ENCODE measurements around the gene MGAT5B.
"Not testable (repeated sequence)": the region's sequence is repeated elsewhere in the genome, so short reads cannot be mapped to it uniquely, and the experiment has no call there.

The MGAT5B gene

GRCh38 chr17:76955191-76955590 lies 87.0 kb downstream of the MGAT5B start:
- H3K27ac Mint-ChIP-seq: no peak overlapping the region
- H3K4me3 Mint-ChIP-seq: no peak overlapping the region
- intact Hi-C loops (cut with micrococcal nuclease): no loop called here
- no peaks in the 10 kb centered on the region for H3K9me3 Mint-ChIP-seq
- no peaks in the 10 kb centered on the region for H3K36me3 Mint-ChIP-seq (ENCODE audit: low read depth)
- no peaks in the 10 kb centered on the region for H3K4me1 Mint-ChIP-seq (ENCODE audit: low read depth)
- H3K27me3 Mint-ChIP-seq: peaks cover 5% of the 10 kb centered on the region

GRCh38 chr17:76956846-76957540 lies 88.8 kb downstream of the MGAT5B start:
- Mint-ChIP-seq H3K4me3 (no peak overlapping the region), H3K36me3 (ENCODE audit: low read depth) (no peaks in the 10 kb centered on the region), H3K27ac (no peak overlapping the region), H3K9me3 (no peaks in the 10 kb centered on the region), H3K27me3 (peaks cover 5% of the 10 kb centered on the region), H3K4me1 (ENCODE audit: low read depth) (no peaks in the 10 kb centered on the region)
- intact Hi-C loops (cut with micrococcal nuclease): no loop called here

DNA sequence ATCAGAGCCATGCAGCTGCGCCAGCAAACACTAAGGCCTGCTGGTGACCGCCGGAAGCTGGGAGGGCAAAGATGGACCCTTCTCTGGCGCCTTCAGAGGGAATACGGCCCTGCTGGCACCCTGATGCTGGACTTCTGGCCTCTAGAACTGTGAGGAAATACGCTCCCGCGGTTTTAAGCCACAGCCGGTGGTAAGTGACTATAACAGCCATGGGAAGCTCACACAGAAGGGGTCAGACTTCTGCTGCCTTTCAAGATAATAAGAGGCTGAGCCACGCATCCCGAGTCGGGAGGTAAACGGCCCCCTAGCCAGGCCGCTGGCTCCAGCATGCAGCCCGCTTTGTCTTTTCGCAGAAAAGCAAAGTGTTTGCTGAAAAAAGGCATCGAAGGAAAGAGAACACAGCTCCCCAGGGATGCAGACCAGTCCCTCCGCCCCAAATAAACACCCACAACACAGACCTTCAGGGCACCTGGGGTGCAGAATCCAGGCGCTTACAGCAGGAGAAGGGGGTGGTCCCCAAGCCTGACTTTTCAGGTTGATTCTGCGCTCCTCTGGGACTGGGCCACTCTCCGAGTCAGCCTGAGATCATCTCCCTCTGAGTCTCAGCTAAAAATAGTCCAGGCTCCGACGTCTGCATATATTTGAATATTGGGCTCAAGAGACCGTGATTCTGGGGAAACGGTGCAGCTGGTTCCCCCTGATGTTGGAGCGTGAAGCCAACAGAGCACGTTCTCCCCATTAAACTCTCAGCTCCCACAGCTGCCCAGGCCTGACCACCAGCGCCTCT lies 89.7 kb downstream of the MGAT5B start:
- H3K4me1 Mint-ChIP-seq (ENCODE audit: low read depth): no peaks in the 10 kb centered on the region
- peaks cover 5% of the 10 kb centered on the region for H3K27me3 Mint-ChIP-seq
- no peak overlapping the region for H3K27ac Mint-ChIP-seq
- no peak overlapping the region for H3K4me3 Mint-ChIP-seq
- H3K9me3 Mint-ChIP-seq: no peaks in the 10 kb centered on the region
- no peaks in the 10 kb centered on the region for H3K36me3 Mint-ChIP-seq (ENCODE audit: low read depth)
- intact Hi-C loops (cut with micrococcal nuclease): no loop called here

DNA sequence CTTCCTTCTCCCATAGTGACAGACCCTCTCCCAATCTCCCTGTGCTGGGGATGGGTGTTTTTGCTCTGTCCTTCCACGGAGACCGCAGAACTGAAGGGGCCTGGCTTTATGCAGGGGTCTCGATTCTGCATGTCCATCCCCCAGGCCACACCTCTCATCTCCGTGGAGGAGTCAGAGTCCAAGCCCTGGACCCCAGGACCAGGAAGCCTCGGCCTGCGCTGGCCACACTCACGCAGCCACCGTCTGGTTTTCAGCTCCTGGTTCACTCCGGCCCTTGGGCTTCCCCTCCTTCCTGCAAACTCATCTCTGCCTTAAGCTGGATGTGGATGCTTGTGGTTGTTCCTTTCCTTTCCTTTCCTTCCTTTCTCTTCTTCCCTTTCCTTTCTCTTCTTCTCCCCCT lies 90.8 kb downstream of the MGAT5B start:
- Mint-ChIP-seq H3K4me1 (ENCODE audit: low read depth) (no peaks in the 10 kb centered on the region), H3K27ac (no peak overlapping the region), H3K27me3 (peaks cover 5% of the 10 kb centered on the region), H3K9me3 (no peaks in the 10 kb centered on the region), H3K4me3 (no peak overlapping the region), H3K36me3 (ENCODE audit: low read depth) (no peaks in the 10 kb centered on the region)
- intact Hi-C loops (cut with micrococcal nuclease): no loop called here

- Mint-ChIP-seq H3K27ac (no peak overlapping the region), H3K27me3 (peaks cover 12% of the 10 kb centered on the region), H3K9me3 (no peaks in the 10 kb centered on the region), H3K36me3 (ENCODE audit: low read depth) (no peaks in the 10 kb centered on the region), H3K4me1 (ENCODE audit: low read depth) (no peaks in the 10 kb centered on the region), H3K4me3 (no peak overlapping the region)
- intact Hi-C loops (cut with micrococcal nuclease): no loop called here
Observed at GRCh38 chr17:76961869-76962268, 93.7 kb downstream of the MGAT5B start.

DNA sequence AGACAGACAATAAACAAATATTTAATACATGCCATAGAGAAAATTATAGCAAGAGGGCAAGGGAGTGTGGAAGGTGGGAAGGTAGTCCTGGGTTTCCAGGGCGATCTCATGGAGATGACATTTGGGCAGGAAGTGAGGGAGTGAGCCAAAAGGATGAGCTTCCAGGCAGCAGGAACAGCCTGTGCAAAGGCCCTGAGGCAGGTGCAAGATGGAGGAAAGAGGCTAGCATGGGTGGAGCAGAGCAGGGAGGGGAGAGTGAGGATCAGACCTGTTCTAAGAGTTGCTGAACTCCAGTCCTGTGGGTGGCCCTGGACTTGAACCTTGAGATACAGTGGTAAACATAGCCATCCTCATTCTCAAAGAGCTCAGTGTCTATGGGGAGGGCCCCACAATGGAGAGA lies 94.7 kb downstream of the MGAT5B start:
- H3K36me3 Mint-ChIP-seq (ENCODE audit: low read depth): no peaks in the 10 kb centered on the region
- H3K27ac Mint-ChIP-seq: no peak overlapping the region
- no peak overlapping the region for H3K4me3 Mint-ChIP-seq
- intact Hi-C loops (cut with micrococcal nuclease): no loop called here
- H3K9me3 Mint-ChIP-seq: no peaks in the 10 kb centered on the region
- H3K27me3 Mint-ChIP-seq: peaks cover 17% of the 10 kb centered on the region
- H3K4me1 Mint-ChIP-seq (ENCODE audit: low read depth): no peaks in the 10 kb centered on the region

- H3K4me1 Mint-ChIP-seq (ENCODE audit: low read depth): peaks cover 12% of the 10 kb centered on the region
- intact Hi-C loops (cut with micrococcal nuclease): no loop called here
- peaks cover 44% of the 10 kb centered on the region for H3K27me3 Mint-ChIP-seq
- no peak overlapping the region for H3K4me3 Mint-ChIP-seq
- H3K27ac Mint-ChIP-seq: no peak overlapping the region
- no peaks in the 10 kb centered on the region for H3K36me3 Mint-ChIP-seq (ENCODE audit: low read depth)
- H3K9me3 Mint-ChIP-seq: no peaks in the 10 kb centered on the region
Observed at GRCh38 chr17:76966016-76966415, 97.8 kb downstream of the MGAT5B start.

DNA sequence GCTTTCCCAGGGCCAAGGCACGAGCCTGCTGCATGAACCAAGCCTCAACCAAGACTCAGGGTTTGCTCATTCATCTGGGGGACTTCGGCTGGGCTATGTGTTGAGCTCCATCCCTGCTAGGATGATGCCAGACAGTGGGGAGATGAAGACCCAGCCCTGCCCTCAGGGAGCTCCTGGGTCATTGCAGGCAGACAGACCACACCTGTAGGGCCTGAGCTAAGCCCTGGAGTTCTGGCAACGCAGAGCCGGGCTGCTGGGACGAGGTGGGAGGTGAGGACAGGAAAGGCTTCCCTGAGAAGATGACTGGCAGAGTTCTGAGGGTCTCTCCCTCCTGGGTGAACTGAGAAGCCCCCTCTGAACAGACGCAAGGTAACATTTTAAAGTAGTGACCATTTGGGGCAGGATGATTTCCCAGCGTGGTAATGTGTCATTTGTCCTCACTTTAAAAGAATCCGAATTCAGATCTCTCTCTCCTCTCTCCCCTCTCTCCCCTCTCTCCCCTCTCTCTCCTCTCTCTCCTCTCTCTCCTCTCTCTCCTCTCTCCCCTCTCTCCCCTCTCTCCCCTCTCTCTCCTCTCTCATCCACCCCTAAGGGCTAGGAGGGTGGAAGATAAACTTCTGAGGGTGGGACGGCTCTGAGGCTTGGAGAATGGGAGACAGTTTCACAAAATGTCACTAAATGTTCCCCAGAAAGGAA lies 98.4 kb downstream of the MGAT5B start:
- intact Hi-C loops (cut with micrococcal nuclease): no loop called here
- H3K27me3 Mint-ChIP-seq: peaks cover 45% of the 10 kb centered on the region
- H3K4me1 Mint-ChIP-seq (ENCODE audit: low read depth): peaks cover 12% of the 10 kb centered on the region
- H3K9me3 Mint-ChIP-seq: no peaks in the 10 kb centered on the region
- no peak overlapping the region for H3K27ac Mint-ChIP-seq
- no peaks in the 10 kb centered on the region for H3K36me3 Mint-ChIP-seq (ENCODE audit: low read depth)
- no peak overlapping the region for H3K4me3 Mint-ChIP-seq

- no peaks in the 10 kb centered on the region for H3K9me3 Mint-ChIP-seq
- H3K4me3 Mint-ChIP-seq: no peak overlapping the region
- H3K27ac Mint-ChIP-seq: no peak overlapping the region
- H3K27me3 Mint-ChIP-seq: peaks cover 47% of the 10 kb centered on the region
- peaks cover 12% of the 10 kb centered on the region for H3K4me1 Mint-ChIP-seq (ENCODE audit: low read depth)
- intact Hi-C loops (cut with micrococcal nuclease): no loop called here
- H3K36me3 Mint-ChIP-seq (ENCODE audit: low read depth): no peaks in the 10 kb centered on the region
Observed at GRCh38 chr17:76967762-76968161, 99.6 kb downstream of the MGAT5B start.

GRCh38 chr17:76968707-76969597 lies 100.7 kb downstream of the MGAT5B start:
- peaks cover 12% of the 10 kb centered on the region for H3K4me1 Mint-ChIP-seq (ENCODE audit: low read depth)
- H3K27ac Mint-ChIP-seq: no peak overlapping the region
- H3K9me3 Mint-ChIP-seq: no peaks in the 10 kb centered on the region
- intact Hi-C loops (cut with micrococcal nuclease): no loop called here
- no peaks in the 10 kb centered on the region for H3K36me3 Mint-ChIP-seq (ENCODE audit: low read depth)
- peaks cover 47% of the 10 kb centered on the region for H3K27me3 Mint-ChIP-seq
- H3K4me3 Mint-ChIP-seq: no peak overlapping the region

DNA sequence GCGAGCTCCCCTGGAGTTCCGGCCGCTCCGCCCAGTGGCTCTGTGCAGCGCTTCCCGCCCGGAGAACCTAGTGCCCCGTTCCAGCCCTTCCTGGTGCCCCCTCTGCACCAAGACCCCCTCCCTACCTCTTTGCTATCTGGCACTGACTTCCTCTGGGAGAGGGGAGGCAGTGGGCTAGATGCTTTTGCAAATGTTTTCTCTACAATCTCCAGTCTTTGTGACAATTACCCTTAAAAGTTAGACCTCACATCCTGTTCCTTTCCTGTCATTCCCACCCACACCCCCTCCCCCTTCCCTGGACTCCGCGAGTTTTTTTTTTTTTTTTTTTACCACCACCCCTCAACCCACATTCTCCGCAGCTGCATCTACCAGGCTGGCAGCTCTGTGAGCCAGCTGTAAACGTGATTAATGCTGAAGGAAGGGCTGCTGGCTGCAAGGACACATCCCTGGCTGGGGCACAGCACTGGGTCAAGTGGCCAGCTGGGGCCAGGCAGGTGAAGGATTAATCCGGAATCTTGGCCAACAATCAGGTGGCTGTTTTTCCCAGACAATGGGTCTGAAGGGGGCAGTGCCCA lies 101.5 kb downstream of the MGAT5B start:
- Mint-ChIP-seq H3K27me3 (peaks cover 47% of the 10 kb centered on the region), H3K4me1 (ENCODE audit: low read depth) (peaks cover 12% of the 10 kb centered on the region), H3K4me3 (no peak overlapping the region), H3K36me3 (ENCODE audit: low read depth) (no peaks in the 10 kb centered on the region), H3K9me3 (no peaks in the 10 kb centered on the region), H3K27ac (no peak overlapping the region)
- intact Hi-C loops (cut with micrococcal nuclease): no loop called here

DNA sequence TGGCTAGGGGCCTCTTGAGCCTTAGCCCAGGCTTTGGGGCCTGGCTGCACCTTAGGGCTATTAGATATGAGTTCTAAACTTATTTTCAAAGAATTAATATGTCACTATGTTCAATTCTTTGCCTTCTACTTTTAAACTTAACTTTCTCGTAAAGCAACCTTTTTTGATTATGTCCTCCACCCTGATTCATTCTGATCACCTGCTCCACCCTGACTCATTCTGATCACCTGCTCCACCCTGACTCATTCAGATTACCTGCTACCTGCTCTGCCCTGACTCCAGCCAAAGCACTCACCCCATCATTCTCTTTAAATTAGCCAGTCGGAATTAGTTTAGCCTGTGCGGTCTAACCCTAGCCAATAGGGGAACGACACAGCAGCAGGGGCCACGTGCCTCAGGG lies 102.0 kb downstream of the MGAT5B start:
- H3K27ac Mint-ChIP-seq; intact Hi-C loops (cut with micrococcal nuclease); H3K4me3 Mint-ChIP-seq; H3K36me3 Mint-ChIP-seq (ENCODE audit: low read depth); H3K9me3 Mint-ChIP-seq: not testable (repeated sequence)
- Mint-ChIP-seq H3K27me3 (peaks cover 47% of the 10 kb centered on the region), H3K4me1 (ENCODE audit: low read depth) (peaks cover 12% of the 10 kb centered on the region)

GRCh38 chr17:76972046-76972641 lies 103.9 kb downstream of the MGAT5B start:
- H3K4me3 Mint-ChIP-seq: no peak overlapping the region
- peaks cover 14% of the 10 kb centered on the region for H3K9me3 Mint-ChIP-seq
- H3K36me3 Mint-ChIP-seq (ENCODE audit: low read depth): no peaks in the 10 kb centered on the region
- intact Hi-C loops (cut with micrococcal nuclease): no loop called here
- H3K27me3 Mint-ChIP-seq: peaks cover 37% of the 10 kb centered on the region
- H3K4me1 Mint-ChIP-seq (ENCODE audit: low read depth): peaks cover 12% of the 10 kb centered on the region
- no peak overlapping the region for H3K27ac Mint-ChIP-seq
